Fibroblast of skin of left biceps (primary cell): Measurements from ENCODE around the gene FGF6.
"Not testable (repeated sequence)": the region's sequence is repeated elsewhere in the genome, so short reads cannot be mapped to it uniquely, and the experiment has no call there.

Source experiments
- DNase-seq, 2 experiments: peaks; one replicate each; pipeline ENCODE4 v3.0.0-alpha.2; 2013; ENCODE audit warnings: low read depth in 2 of 2

FGF6 gene

DNA sequence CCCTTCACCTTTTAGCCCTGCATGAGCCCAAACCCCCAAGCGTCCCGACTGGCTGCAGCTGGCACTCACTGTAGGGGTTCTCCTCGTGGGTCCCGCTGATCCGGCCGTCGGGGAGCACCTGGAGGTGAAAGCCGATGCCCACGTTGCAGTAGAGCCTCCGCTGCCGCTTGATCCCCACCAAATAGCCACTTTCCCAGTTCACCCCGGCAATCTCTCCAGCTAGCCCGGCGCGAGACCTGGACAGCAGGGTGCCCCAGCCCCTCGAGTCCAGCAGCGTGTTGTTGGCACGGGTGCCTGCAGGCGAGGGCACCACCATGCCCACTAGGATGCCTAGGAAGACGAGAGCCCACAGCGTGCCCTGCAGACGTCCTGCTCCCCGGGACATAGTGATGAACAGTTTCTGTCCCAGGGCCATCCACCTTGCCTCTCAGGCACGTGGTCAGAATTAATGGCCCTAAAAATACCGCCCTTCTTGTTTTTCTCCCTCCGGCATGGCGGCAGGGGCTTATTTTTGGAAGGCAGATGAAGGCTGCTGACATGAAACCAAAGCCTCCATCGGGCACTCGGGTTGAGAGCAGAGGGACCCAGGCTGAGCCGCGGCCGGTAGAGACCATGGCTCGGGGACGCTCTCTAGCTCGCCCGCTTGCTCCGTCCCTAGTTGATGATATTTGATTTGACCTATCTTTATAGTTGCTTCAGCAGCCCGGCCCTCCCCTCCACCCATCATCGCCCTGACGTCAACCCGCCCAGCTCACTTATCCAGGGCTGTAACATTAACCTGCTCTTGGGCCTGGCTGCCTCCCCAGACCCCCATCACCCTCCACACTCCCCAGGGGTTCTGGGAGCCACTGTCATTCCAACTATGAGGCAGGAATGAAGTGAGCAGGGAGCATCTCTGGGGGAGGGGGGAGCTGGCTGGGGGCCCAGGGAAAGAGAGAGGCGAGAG, at the start of gene FGF6:
Gene FGF6 (minus strand): TSS at position 660 of the 946 bp plus-strand sequence. CDS start 245 bp downstream, at position 415.
- no peak for DNase-seq

DNA sequence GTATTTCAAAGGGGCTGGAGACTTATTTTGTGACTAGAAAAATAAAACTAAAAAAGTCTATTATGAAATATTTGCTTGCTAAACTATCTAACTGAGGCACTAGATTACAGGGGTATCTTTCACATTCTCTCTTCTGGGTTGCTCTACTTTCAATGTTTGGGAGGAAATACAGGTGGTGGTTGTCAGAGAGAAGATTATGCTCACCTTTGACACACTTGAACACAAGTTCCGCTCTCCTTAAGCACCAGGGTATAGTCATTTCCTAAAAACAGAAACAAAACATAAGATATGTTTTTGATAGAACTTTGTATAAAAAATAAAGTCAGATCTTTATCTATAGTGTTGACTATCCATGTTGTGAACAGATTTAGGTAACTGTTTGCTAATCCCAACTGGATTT, 45.4 kb upstream of the FGF6 start:
- DNase-seq: no peak

DNA sequence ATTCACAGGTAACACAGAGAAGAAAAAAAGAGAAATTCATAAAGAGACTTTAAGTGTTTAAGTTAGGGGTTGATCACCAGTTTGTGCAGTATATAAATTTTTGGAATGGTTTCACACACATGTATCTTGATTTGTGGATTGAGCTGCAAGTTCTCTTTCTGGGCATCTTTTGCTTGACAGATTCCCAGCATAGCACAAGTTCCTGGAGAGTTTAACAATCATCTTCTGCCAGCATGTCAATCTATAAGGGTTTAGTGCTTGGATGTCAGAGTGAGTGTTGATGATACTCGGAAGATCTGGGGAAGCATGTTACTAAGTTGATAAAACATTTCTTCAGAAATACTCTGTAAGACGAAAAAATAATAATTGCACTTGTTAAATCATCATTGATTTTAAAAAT, 43.9 kb upstream of the FGF6 start:
- no peak for DNase-seq

- no peak for DNase-seq
These were observed 41.4 kb upstream of the FGF6 start for GRCh38 chr12:4486980-4487379.

DNA sequence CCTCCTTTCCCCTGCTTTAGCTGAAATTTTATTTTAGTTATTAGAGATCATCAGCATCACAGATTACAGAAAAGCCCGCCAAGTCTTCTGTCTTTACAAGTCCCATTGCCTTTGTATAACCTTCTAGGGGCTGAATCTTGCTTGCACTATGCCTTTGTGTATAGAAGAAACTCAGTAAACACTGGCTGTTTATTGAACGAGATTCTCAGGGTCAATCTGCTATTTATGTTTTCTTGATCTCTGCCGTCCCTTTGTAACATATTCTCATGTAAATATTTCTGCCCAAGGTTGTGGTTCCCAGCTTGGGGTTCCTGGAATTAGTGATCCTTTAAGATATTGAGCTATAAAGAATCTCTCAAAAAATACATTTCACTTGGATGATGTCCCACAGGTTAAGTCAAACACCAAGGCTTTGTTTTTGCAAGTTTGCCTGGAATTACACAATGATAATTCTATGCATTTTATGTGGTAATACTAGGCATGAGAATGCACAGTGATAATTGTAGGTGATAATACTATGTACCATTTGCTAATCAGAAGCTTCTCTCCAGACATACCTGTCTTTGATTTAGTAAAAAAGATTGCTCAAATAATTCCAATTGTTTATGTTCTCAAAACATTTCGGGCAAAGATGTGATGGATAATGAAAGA, 40.6 kb upstream of the FGF6 start:
- DNase-seq: no peak

DNA sequence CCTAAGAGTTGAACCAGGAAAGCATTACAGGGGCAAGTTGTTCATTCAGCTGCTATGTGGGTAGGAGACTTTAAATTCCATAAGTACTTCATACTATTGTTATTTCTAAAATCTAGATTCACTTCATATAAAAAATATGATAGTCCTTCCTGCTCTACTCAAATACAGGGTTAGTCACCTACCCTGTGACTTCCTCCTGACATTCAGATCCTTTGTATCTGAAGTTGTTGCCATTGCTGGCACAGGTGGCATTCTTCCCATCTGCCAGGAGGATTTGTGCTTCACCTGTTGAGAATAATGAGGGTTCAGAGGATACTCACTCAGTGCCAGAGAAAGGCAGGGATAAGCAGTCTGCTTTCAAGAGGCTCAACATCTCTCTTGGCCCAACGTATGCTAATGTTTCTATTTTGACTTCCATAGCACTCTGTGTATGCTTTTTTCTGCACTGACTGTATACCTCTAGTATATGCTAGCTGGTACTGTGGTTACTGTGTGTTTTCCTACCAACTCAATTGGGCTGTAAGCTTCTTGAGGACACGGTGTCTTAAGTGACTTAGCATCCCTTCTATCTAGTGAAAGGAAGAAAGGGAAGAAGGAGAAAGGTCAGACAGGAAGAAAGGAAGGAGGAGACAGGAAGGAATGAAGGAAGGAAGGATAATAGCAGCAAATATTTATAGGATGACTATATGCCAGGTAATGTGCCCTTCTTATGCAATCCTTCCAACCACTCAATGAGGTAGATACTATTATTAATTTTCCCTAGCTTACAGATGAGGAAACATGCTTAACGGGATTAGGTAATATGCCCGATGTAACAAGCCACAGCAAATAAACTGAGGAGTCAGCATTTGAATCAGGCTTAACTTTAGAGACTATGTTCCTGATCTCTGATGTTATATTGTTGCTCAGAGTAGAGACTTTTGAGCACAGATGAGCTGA, 38.5 kb upstream of the FGF6 start:
- no peak for DNase-seq

GRCh38 chr12:4482936-4483335, 37.3 kb upstream of the FGF6 start:
- no peak for DNase-seq

DNA sequence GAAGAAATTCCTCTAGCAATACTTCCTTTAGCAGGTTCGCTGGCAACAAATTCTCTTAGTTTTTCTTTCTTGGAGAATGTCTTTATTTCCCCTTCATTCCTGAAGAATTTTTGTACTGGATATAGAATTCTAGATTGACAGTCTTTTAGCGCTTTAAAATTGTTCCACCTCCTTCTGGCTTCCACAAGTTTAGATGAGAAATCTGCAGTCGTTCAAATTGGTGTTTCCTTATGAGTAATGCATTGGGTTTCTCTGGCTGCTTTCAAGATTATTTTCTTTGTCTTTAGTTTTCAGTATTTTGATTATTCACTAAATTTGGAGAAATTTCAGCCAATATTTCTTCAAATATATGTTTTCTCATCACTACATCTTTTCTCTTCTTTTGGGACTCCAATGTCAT, 33.3 kb upstream of the FGF6 start:
- DNase-seq: no peak

GRCh38 chr12:4477129-4477528, 31.5 kb upstream of the FGF6 start:
- no peak for DNase-seq

- no peak for DNase-seq
These were observed 26.4 kb upstream of the FGF6 start for GRCh38 chr12:4472046-4472445.

DNA sequence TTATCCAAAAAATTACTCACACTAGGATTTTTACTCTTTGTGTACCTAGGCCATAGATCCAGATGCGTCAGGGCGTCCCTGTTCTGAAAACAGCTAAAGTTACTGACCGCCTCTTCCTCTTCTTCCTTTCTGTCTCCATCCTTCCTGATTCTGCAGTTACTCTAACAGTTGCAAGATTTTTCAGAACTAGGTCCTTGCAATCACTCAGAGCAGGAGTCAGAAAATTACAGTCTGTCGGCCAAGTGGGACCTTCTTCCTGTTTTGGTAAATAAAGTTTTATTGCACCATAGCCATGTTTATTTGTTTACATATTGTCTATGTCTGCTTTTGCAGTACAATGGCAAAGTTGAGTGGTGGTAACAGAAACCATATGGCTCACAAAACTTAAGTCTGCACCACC, 25.6 kb upstream of the FGF6 start:
- DNase-seq: no peak

- no peak for DNase-seq
These were observed 23.4 kb upstream of the FGF6 start for GRCh38 chr12:4468994-4469393.

DNA sequence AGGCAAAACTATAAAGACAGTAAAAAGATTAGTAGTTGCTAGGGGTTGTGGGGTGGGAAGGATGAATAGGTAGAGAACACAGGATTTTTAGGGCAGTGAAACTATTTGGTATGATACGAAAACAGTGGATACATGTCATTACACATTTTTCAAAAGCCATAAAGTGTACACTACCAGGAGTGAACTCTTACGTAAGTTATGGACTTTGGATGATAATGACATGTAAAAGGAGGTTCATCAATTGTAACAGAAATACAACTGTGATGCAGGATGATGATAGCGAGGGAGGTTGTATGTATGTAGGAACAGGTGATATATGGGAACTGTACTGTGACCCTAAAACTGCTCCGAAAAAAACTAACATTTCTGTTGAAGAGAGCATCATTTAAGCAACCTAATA, 15.1 kb upstream of the FGF6 start:
- no peak for DNase-seq

DNA sequence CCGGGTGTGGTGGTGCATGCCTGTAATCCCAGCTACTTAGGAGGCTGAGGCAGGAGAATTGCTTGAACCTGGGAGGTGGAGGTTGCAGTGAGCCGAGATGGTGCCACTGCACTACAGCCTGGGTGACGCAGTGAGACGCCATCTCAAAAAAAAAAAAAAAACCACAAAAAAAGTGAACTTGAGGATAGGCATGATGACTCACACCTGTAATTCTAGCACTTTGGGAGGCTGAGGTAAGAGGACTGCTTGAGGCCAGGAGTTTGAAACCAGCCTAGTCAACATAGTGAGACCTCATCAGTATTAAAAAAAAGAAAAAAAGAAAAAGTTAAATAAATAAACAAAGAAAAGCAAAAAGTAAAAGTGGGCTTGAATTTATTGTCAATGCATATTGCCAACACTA, 10.2 kb upstream of the FGF6 start:
- DNase-seq: not testable (repeated sequence)

DNA sequence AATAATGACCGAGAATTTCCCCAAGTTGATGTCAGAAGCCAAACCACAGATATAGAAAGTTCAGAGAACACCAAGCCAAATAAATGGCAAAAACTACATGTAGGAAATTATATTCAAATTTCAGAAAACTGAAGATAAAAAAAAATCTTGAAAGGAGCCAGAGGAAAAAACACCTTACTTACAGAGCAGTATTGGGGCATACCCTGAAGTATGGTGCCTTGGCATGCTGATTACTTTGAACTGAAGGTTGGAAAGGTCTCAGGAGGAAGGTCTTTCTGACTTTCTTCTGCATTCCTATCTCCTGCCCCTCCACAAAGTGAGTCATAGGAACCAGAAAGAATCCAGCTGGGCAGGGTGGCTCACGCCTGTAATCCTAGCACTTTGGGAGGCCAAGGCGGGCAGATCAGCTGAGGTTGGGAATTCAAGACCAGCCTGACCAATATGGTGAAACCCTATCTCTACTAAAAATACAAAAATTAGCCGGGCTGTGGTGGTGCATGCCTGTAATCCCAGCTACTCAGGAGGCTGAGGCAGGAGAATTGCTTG, 8.8 kb upstream of the FGF6 start:
- DNase-seq: no peak

DNA sequence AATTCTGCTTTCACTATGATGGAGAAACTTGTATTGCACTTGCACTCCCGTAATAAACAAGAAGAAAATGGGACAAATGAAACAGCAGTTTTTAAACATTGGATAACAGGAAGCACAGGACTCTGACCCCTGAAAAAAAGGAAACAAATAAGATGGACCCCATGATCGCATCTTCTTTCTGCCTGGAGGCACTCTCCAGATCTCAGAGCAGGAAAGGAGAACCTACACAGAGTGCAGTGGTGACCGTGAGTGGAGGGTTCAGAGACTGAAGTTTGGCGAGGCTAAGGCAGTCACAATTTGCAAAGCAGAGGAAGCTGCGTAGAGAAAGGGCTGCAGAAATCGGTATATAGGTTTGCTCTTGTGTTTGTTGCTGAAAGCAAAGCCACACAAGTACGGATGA, 6.1 kb upstream of the FGF6 start:
- DNase-seq: no peak

DNA sequence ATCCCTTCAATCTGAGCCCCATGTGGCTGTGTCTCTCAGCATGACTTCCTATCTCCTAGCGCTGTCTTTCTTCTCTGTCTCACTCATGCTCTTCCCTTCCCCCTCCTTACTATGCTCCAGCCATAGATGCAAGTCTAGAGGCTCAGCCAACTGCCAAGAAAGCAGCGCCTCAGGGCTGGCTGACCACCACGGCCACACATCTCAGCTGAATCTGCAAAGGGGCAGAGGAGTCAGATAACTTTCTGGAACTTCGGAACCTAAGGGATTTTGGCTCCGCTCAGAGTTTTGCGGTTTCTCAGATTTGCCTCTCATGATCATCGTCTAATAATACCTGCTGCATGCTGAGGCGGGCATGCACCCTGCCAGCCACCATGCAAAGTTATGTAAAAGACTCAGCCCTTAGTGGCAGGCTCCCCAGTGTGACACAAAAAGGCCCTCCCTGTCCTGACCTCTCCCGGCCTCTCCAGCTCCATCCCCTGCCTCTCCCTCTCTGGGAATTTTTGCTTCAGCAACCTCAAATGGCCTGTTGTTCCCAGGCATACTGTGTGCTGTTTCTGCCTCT, 5.0 kb upstream of the FGF6 start:
- no peak for DNase-seq

DNA sequence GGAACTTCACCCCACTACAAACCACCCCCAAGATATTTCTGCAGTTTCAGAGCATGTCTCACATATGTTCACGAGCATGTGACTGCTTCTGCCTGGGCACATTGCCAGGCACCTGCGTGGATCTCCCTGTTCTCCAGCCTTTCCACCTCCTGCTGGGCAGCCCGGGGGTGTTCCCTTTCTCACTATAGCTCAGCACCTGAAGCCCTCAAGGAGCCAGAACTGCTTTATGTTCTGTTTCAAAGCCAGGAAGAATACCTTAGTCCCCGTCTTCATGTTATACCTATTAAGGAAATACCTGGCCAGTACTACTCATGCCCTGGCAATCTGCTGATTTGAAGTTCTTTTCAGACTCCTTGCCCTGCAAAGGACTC, 4.2 kb upstream of the FGF6 start:
- no peak for DNase-seq

GRCh38 chr12:4448943-4449850, 3.6 kb upstream of the FGF6 start:
- DNase-seq: no peak

DNA sequence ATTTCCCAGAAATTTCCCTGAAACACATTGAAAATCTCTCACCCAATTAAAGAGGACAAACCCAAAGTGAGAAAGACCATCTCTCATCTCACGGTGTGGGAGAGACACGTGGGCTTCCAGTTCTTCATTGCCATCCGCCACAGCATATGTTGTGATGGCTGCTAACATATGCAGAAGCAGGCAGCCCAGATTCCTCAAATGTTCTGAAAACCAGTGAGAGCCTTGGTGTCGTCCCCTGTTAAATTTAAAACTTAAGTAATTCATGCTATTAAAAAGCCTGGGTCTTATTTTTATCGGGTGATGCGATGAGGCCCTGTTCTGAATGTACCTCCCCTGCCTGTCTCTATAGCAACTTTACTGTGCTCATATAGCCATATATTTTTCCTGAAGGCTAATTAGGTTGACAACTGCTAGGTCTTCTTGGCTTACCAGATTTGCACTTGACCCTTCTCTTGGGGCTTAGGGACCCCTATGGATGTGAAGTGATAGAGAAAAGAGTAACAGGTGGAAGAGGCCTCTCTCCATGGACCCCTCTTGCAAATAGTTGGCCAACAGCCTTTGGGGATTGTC, 2.8 kb upstream of the FGF6 start:
- no peak for DNase-seq
